K562 (cell line): Measurements from ENCODE around the gene DCUN1D4. TPM values are rescaled to one million over a fixed set of nuclear protein-coding genes. Genes with fewer than 3 reads are reported as not detected.

ENCODE experiments used
- BMI1 ChIP-seq: fragments of 150-350 bp; IDR thresholded peaks from 2 replicates; pipeline ENCODE4 v1.6.1; 2014; ENCODE audit warnings: low read length
- BRF2 ChIP-seq: IDR thresholded peaks from 3 replicates; pipeline ENCODE4 v1.6.1; 2011; ENCODE audit warnings: borderline replicate concordance, mild to moderate bottlenecking; ENCODE audit not compliant: insufficient read length, insufficient read depth
- CBX5 ChIP-seq: IDR thresholded peaks from 2 replicates; pipeline ENCODE4 v1.6.1; 2014; ENCODE audit warnings: low read depth, borderline replicate concordance
- CHD7 ChIP-seq: fragments of 200-600 bp; sonication (generic); IDR thresholded peaks from one replicate; pipeline ENCODE4 v1.6.1; 2012; ENCODE audit warnings: mild to moderate bottlenecking, low read depth, low read length, inconsistent platforms
- DDX20 ChIP-seq: fragments of 450-650 bp; IDR thresholded peaks from 2 replicates; pipeline ENCODE4 v1.6.1; 2016; ENCODE audit warnings: missing genetic modification characterization, low read depth, mild to moderate bottlenecking, missing compliant biosample characterization, moderate library complexity
- DIDO1 ChIP-seq: fragments of 450-650 bp; IDR thresholded peaks from 2 replicates; pipeline ENCODE4 v1.6.1; 2016; ENCODE audit warnings: low read depth, missing biosample characterization, missing genetic modification characterization
- EP300 ChIP-seq: IDR thresholded peaks from 2 replicates; pipeline ENCODE4 v1.6.1; 2012; ENCODE audit warnings: low read length, improper control_type of control experiment
- GABPB1 ChIP-seq: sonication (generic); formaldehyde crosslinking; IDR thresholded peaks from 2 replicates; pipeline ENCODE4 v1.8.0; 2022; ENCODE audit warnings: mild to moderate bottlenecking, missing genetic modification reagents
- HIVEP1 ChIP-seq: fragments of 250-450 bp; sonication (Bioruptor Pico); IDR thresholded peaks from 2 replicates; pipeline ENCODE4 v1.4.0; 2020; ENCODE audit warnings: mild to moderate bottlenecking
- NCOR1 ChIP-seq: fragments of 450-650 bp; IDR thresholded peaks from 2 replicates; pipeline ENCODE4 v1.6.1; 2016; ENCODE audit warnings: mild to moderate bottlenecking, moderate library complexity
- PRPF4 ChIP-seq: fragments of 200-400 bp; formaldehyde crosslinking; IDR thresholded peaks from one replicate; pipeline ENCODE4 v1.6.1; 2017; ENCODE audit warnings: low read length, low read depth, mild to moderate bottlenecking; ENCODE audit not compliant: insufficient read depth, poor library complexity, severe bottlenecking
- SETDB1 ChIP-seq: IDR thresholded peaks from one replicate; pipeline ENCODE4 v1.6.1; 2012; ENCODE audit warnings: low read length, control low read depth, inconsistent platforms
- SLC30A9 ChIP-seq: fragments of 250-450 bp; sonication (Bioruptor Pico); IDR thresholded peaks from 2 replicates; pipeline ENCODE4 v1.8.0; 2022; ENCODE audit warnings: mild to moderate bottlenecking, moderate library complexity
- U2AF2 ChIP-seq: fragments of 200-400 bp; formaldehyde crosslinking; optimal IDR thresholded peaks from 2 replicates; pipeline ENCODE3; 2017; ENCODE audit warnings: low read depth, mild to moderate bottlenecking, low read length
- ZBTB1 ChIP-seq: sonication (generic); formaldehyde crosslinking; IDR thresholded peaks from 2 replicates; pipeline ENCODE4 v1.8.1; 2023; ENCODE audit warnings: missing genetic modification reagents, low read depth, mild to moderate bottlenecking, borderline replicate concordance
- ZNF146 ChIP-seq: IDR thresholded peaks from one replicate; pipeline ENCODE4 v1.6.1; 2018; ENCODE audit warnings: missing compliant biosample characterization; ENCODE audit not compliant: unreplicated experiment
- ZNF696 ChIP-seq: fragments of 250-450 bp; sonication (Bioruptor Pico); conservative IDR thresholded peaks from 2 replicates; pipeline ENCODE4 v1.4.0; 2020; ENCODE audit warnings: mild to moderate bottlenecking, moderate library complexity
- polyA plus RNA-seq, 8 experiments: library from polyadenylated mRNA; depleted of rRNA in 4 of 8; stranded (reverse) in 5 of 8; unstranded in 3 of 8; fragments of >200 nt; fragmentation: Nextera tagmentation in 2 of 8; fragmentation: Illumina TruSeq in 1 of 8; extraction: Ambion mirVana in 2 of 8; extraction: Trizol in 1 of 8; gene quantifications; 2 replicates each; pipeline versions ENCODE4 v1.2.1 to v1.2.3, GENCODE V29; 2011 to 2014; ENCODE audit warnings: inconsistent platforms in 1 of 8, missing spikeins in 1 of 8
- total RNA-seq, 7 experiments: library from RNA; depleted of rRNA in 6 of 7; stranded (reverse); fragments of >200 nt in 6 of 7; fragmentation: Illumina TruSeq in 2 of 7; extraction: Trizol in 2 of 7; gene quantifications; 2 replicates each; pipeline versions ENCODE4 v1.2.1 to v1.2.3, GENCODE V29; 2011 to 2021; ENCODE audit warnings: low replicate concordance in 1 of 7

The DCUN1D4 gene
- total and polyA plus RNA-seq, 9 of the 15 experiments (the other 6 are each of a cell fraction or from before 2014, with no cell fraction given) = 15.1 to 73.5 (median 23.0) TPM

- TF ChIP-seq U2AF2 (no peak), SETDB1 (no peak), GABPB1 (CRISPR knock-in tag) (no peak), CBX5 (no peak), ZNF146 (CRISPR knock-in tag) (no peak), BRF2 (no peak), HIVEP1 (no peak), ZBTB1 (CRISPR knock-in tag) (no peak), EP300 (no peak), CHD7 (no peak), SLC30A9 (CRISPR knock-in tag) (no peak), NCOR1 (no peak), PRPF4 (no peak), ZNF696 (CRISPR knock-in tag) (no peak), BMI1 (no peak), DDX20 (tag) (no peak), DIDO1 (tag) (no peak)
These were observed at the start of gene DCUN1D4 (continued) for GRCh38 chr4:51842554-51843308.
